Esophagus squamous epithelium (tissue), 5 donors: ENCODE data around the gene NHSL1. TPM values are rescaled to one million over a fixed set of nuclear protein-coding genes. Genes with fewer than 3 reads are reported as not detected.

ENCODE experiments used
- DNase-seq: peaks from one replicate; lab custom pipeline; 2025; lab: John Stamatoyannopoulos, UW
- H3K27ac ChIP-seq, 4 donors: fragments of 200-600 bp; sonication (generic); one replicate each; pipeline ENCODE4 v1.5.1; 2016 to 2019; ENCODE audit warnings: mild to moderate bottlenecking in 1 of 4
- H3K27me3 ChIP-seq, 4 donors: fragments of 200-600 bp; sonication (generic); 1 replicate in 3 of 4; 2 replicates in 1 of 4; pipeline versions ENCODE4 v1.5.1 to v1.6.0; 2017 to 2021; ENCODE audit warnings: antibody characterized with exemption in 1 of 4
- H3K36me3 ChIP-seq, 3 donors: fragments of 200-600 bp; sonication (generic); one replicate each; pipeline ENCODE4 v1.5.1; 2016 to 2019
- H3K4me1 ChIP-seq, 3 donors: fragments of 200-600 bp; sonication (generic); one replicate each; pipeline ENCODE4 v1.5.1; 2017 to 2019
- H3K4me3 ChIP-seq, 4 donors: fragments of 200-600 bp; sonication (generic); 1 replicate in 3 of 4; 2 replicates in 1 of 4; pipeline ENCODE4 v1.5.1; 2016 to 2019; ENCODE audit warnings: mild to moderate bottlenecking in 2 of 4, moderate library complexity in 1 of 4
- H3K9me3 ChIP-seq, 3 donors: fragments of 200-600 bp; sonication (generic); one replicate each; pipeline ENCODE4 v1.5.1; 2016 to 2019
- POLR2A ChIP-seq, 4 donors: fragments of 450-650 bp; IDR thresholded peaks; one replicate each; pipeline ENCODE4 v1.6.1; 2017; ENCODE audit warnings: antibody characterized with exemption in 4 of 4, mild to moderate bottlenecking in 4 of 4, moderate library complexity in 3 of 4
- WGBS, 2 donors: methylation state at CpG; one replicate each; pipeline ENCODE4 v1.1.5; 2018; 5-methylcytosine and 5-hydroxymethylcytosine counted together
- intact Hi-C: fragments of 100-400 bp; cut with DNase I; formaldehyde crosslinking; loops from one replicate; pipeline ENCODE4 v1.15.0; 2022
- total RNA-seq, 4 donors: library from RNA; depleted of rRNA; stranded (reverse); fragments of >200 nt; gene quantifications; one replicate each; pipeline ENCODE4 v1.1.0, GENCODE V29; 2016
- TF ChIP-seq, protein P1 (sequence below), 6 experiments: fragments of 450-650 bp in 4 of 6; fragments of 200-600 bp in 2 of 6; sonication (generic) in 2 of 6; IDR thresholded peaks; one replicate each; pipeline ENCODE4 v1.5.1; 2016 to 2019; ENCODE audit warnings: antibody characterized with exemption in 6 of 6, mild to moderate bottlenecking in 4 of 6, moderate library complexity in 4 of 6
- donor health status: DM: yes; HTN: yes; CAD: no.

The NHSL1 gene
- total RNA-seq, 4 donors from 2014 or later: 13.1 to 58.2 (median 32.0) TPM

- WGBS, 2 donors: 82 to 94% methylated on average over 7 of the region's 7 CpGs
- intact Hi-C loops: loop anchor here (10.0 kb wide), 1 partner anchor 145 kb away; no protein-coding TSS in a partner anchor
- Histone ChIP-seq H3K4me1 (no peaks in the 10 kb centered on the region), H3K9me3 (no peaks in the 10 kb centered on the region), H3K36me3 (peaks cover 0 to 41% (median 0%) of the 10 kb centered on the region in 3 donors), H3K27ac (no peak overlapping the region), H3K4me3 (no peak overlapping the region), H3K27me3 (no peaks in the 10 kb centered on the region)
- no peak for DNase-seq
- TF ChIP-seq, protein P1, sequence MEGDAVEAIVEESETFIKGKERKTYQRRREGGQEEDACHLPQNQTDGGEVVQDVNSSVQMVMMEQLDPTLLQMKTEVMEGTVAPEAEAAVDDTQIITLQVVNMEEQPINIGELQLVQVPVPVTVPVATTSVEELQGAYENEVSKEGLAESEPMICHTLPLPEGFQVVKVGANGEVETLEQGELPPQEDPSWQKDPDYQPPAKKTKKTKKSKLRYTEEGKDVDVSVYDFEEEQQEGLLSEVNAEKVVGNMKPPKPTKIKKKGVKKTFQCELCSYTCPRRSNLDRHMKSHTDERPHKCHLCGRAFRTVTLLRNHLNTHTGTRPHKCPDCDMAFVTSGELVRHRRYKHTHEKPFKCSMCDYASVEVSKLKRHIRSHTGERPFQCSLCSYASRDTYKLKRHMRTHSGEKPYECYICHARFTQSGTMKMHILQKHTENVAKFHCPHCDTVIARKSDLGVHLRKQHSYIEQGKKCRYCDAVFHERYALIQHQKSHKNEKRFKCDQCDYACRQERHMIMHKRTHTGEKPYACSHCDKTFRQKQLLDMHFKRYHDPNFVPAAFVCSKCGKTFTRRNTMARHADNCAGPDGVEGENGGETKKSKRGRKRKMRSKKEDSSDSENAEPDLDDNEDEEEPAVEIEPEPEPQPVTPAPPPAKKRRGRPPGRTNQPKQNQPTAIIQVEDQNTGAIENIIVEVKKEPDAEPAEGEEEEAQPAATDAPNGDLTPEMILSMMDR (IDR thresholded peaks at IDR 0.05): no peak
- no peak for TF ChIP-seq POLR2A (IDR thresholded peaks at IDR 0.05)
These were observed 59.7 kb downstream of the NHSL1 start for GRCh38 chr6:138439546-138439945.

GRCh38 chr6:138434925-138435324 is 64.4 kb downstream of the NHSL1 start:
- no peak for DNase-seq
- Histone ChIP-seq H3K27ac (no peak overlapping the region), H3K27me3 (no peaks in the 10 kb centered on the region), H3K4me1 (no peaks in the 10 kb centered on the region), H3K36me3 (peaks cover 0 to 54% (median 5%) of the 10 kb centered on the region in 3 donors), H3K4me3 (no peak overlapping the region), H3K9me3 (no peaks in the 10 kb centered on the region)
- intact Hi-C loops: loop anchor here (5.0 to 10.0 kb wide), 2 partner anchors 72 to 150 kb away; no protein-coding TSS in a partner anchor
- no peak for TF ChIP-seq POLR2A (IDR thresholded peaks at IDR 0.05)
- TF ChIP-seq, protein P1 (IDR thresholded peaks at IDR 0.05): no peak
- 60 to 87% methylated on average over 4 of the region's 4 CpGs for WGBS, 2 donors

GRCh38 chr6:138434096-138434495 is 65.2 kb downstream of the NHSL1 start:
- intact Hi-C loops: loop anchor here (5.0 to 10.0 kb wide), 2 partner anchors 73 to 151 kb away; no protein-coding TSS in a partner anchor
- Histone ChIP-seq H3K4me3 (no peak overlapping the region), H3K36me3 (peaks cover 0 to 63% (median 5%) of the 10 kb centered on the region in 3 donors), H3K27me3 (no peaks in the 10 kb centered on the region), H3K27ac (no peak overlapping the region), H3K4me1 (peaks cover 0 to 2% (median 0%) of the 10 kb centered on the region in 3 donors), H3K9me3 (no peaks in the 10 kb centered on the region)
- no peak for DNase-seq
- 81 to 83% methylated on average over 3 of the region's 3 CpGs for WGBS, 2 donors
- TF ChIP-seq, protein P1 (IDR thresholded peaks at IDR 0.05): no peak
- TF ChIP-seq POLR2A (IDR thresholded peaks at IDR 0.05): no peak

DNA sequence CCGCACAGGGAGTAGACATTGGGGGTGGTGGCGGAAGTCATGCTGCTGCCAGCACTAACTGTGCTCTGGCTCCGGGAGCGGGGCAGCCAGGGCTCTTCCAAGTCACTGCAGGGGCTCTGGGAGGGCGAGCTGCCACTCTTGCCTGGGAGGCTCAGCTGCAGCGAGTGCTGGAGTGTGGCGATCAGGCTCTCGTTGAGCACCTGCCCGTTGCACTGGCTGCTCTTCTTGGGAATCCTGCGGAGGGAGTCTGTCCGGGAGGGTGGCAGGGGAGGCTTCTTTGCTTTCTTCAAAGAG is 67.3 kb downstream of the NHSL1 start:
- Histone ChIP-seq H3K36me3 (peaks cover 0 to 76% (median 5%) of the 10 kb centered on the region in 3 donors), H3K9me3 (no peaks in the 10 kb centered on the region), H3K27me3 (no peaks in the 10 kb centered on the region), H3K4me1 (peaks cover 0 to 3% (median 0%) of the 10 kb centered on the region in 3 donors), H3K4me3 (no peak overlapping the region), H3K27ac (no peak overlapping the region)
- WGBS, 2 donors: 98% methylated on average over 8 of the region's 11 CpGs; no CpG with 5 or more reads in 1 of the 2 donors
- TF ChIP-seq, protein P1 (IDR thresholded peaks at IDR 0.05): no peak
- no peak for TF ChIP-seq POLR2A (IDR thresholded peaks at IDR 0.05)
- DNase-seq: no peak
- intact Hi-C loops: loop anchor here (5.0 to 10.0 kb wide), 2 partner anchors 75 to 153 kb away; no protein-coding TSS in a partner anchor

GRCh38 chr6:138431256-138432062 is 67.8 kb downstream of the NHSL1 start:
- Histone ChIP-seq H3K4me1 (peaks cover 0 to 3% (median 0%) of the 10 kb centered on the region in 3 donors), H3K36me3 (peaks cover 0 to 76% (median 5%) of the 10 kb centered on the region in 3 donors), H3K9me3 (no peaks in the 10 kb centered on the region), H3K27me3 (no peaks in the 10 kb centered on the region), H3K4me3 (no peak overlapping the region), H3K27ac (no peak overlapping the region)
- intact Hi-C loops: loop anchor here (5.0 to 10.0 kb wide), 2 partner anchors 76 to 153 kb away; no protein-coding TSS in a partner anchor
- 68 to 74% methylated on average over 8 to 9 of the region's 19 CpGs for WGBS, 2 donors
- DNase-seq: no peak
- TF ChIP-seq POLR2A (IDR thresholded peaks at IDR 0.05): no peak
- TF ChIP-seq, protein P1 (IDR thresholded peaks at IDR 0.05): no peak
